Neural crest cell (in vitro differentiated cells): ENCODE data around the gene FBXO31. TPM values are rescaled to one million over a fixed set of nuclear protein-coding genes. Genes with fewer than 3 reads are reported as not detected.

Experiments used
- DNase-seq: peaks from one replicate; pipeline ENCODE4 v3.0.0; 2021; ENCODE audit warnings: low read depth, mixed read lengths, low spot score
- H3K27ac Mint-ChIP-seq: one replicate; pipeline ENCODE4 v1.8.0; 2021; ENCODE audit warnings: mild to moderate bottlenecking, mixed read lengths; ENCODE audit not compliant: unreplicated experiment
- H3K27me3 Mint-ChIP-seq: 2 replicates; pipeline ENCODE4 v1.8.0; 2021; ENCODE audit warnings: low read depth, mild to moderate bottlenecking, mixed read lengths
- H3K36me3 Mint-ChIP-seq: 2 replicates; pipeline ENCODE4 v1.8.0; 2021; ENCODE audit warnings: low read depth, mild to moderate bottlenecking, mixed read lengths
- H3K4me1 Mint-ChIP-seq: 2 replicates; pipeline ENCODE4 v1.8.0; 2021; ENCODE audit warnings: mixed read lengths
- H3K4me3 Mint-ChIP-seq: one replicate; pipeline ENCODE4 v1.8.0; 2021; ENCODE audit warnings: mild to moderate bottlenecking, mixed read lengths
- H3K9me3 Mint-ChIP-seq: 2 replicates; pipeline ENCODE4 v1.8.0; 2021; ENCODE audit warnings: mixed read lengths
- total RNA-seq: library from RNA; stranded (reverse); gene quantifications from 2 replicates; pipeline ENCODE4 v1.2.1, GENCODE V29; 2021
- TF ChIP-seq, protein P1 (sequence below): fragments of 200-600 bp; sonication (generic); conservative IDR thresholded peaks from 2 replicates; pipeline ENCODE4 v1.5.0; 2021; ENCODE audit warnings: antibody characterized with exemption, mild to moderate bottlenecking

Gene FBXO31
- total RNA-seq, 1 donor from 2014 or later = 23.7 TPM

DNA sequence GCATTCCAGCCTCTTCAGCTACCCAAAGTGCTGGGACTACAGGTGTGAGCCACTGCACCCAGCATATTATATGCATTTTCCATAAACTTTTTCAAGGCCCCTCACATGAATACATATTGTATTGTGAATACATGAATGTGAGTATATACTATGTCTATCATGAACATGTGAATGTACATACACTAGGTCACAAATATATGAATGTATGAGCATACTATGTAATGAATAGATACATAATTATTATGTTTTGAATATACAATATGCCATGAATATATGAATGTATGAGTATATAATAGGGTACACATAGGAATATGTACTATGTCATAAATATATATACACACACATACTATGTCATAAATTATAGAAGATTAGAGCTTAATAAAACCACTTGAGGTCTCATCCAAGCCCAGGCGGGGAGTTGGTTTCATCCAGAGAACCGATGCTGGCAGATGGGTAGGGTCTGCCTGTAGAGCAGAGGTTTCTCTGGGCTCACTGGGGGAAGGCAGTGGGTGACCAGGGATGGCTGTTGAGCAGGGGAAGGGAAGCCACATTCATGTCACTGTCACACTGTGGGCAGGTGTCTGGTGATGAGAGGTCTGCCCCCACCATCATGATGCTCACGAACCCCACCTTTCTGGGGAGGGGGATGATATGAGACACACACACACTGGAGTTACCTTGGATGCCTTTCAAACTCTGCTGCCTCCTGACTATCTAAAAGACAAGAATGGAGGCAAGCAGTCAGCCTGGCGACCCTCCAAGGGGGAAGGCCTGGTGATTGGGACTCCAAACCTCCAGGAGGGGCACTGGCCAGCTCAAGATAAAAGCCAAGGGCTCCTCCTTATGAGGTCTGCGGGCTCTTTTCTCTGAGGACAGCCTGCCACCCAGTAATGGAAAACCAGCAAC, 73.7 kb downstream of the FBXO31 start:
- Mint-ChIP-seq H3K27ac (no peak overlapping the region), H3K27me3 (no peaks in the 10 kb centered on the region), H3K4me1 (no peaks in the 10 kb centered on the region), H3K9me3 (peaks cover 3% of the 10 kb centered on the region), H3K4me3 (no peak overlapping the region), H3K36me3 (peaks cover 7% of the 10 kb centered on the region)
- DNase-seq = no peak
- TF ChIP-seq, protein P1, sequence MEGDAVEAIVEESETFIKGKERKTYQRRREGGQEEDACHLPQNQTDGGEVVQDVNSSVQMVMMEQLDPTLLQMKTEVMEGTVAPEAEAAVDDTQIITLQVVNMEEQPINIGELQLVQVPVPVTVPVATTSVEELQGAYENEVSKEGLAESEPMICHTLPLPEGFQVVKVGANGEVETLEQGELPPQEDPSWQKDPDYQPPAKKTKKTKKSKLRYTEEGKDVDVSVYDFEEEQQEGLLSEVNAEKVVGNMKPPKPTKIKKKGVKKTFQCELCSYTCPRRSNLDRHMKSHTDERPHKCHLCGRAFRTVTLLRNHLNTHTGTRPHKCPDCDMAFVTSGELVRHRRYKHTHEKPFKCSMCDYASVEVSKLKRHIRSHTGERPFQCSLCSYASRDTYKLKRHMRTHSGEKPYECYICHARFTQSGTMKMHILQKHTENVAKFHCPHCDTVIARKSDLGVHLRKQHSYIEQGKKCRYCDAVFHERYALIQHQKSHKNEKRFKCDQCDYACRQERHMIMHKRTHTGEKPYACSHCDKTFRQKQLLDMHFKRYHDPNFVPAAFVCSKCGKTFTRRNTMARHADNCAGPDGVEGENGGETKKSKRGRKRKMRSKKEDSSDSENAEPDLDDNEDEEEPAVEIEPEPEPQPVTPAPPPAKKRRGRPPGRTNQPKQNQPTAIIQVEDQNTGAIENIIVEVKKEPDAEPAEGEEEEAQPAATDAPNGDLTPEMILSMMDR = no peak

DNA sequence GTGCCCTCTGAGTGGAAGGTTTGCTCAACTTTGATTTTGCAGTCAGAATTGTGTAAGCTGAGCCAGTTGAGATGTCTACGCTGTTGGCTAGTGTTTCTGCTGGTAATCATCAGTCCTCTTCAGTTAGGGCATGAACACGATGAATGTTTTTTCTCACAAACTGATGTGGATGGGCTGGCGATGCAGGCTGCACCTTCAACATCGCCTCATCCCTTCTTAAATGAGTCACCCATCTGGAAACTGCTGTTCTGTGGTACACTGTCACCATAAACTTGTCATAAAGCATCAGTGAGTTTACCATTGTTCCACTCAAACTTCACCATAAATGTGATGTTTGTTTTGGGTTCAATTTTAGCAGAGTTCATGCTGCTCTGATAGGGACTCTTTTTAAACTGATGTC, 74.8 kb downstream of the FBXO31 start:
- no peak for DNase-seq
- Mint-ChIP-seq H3K9me3 (peaks cover 3% of the 10 kb centered on the region), H3K36me3 (peaks cover 7% of the 10 kb centered on the region), H3K27ac (no peak overlapping the region), H3K27me3 (no peaks in the 10 kb centered on the region), H3K4me3 (no peak overlapping the region), H3K4me1 (no peaks in the 10 kb centered on the region)
- TF ChIP-seq, protein P1 = no peak

DNA sequence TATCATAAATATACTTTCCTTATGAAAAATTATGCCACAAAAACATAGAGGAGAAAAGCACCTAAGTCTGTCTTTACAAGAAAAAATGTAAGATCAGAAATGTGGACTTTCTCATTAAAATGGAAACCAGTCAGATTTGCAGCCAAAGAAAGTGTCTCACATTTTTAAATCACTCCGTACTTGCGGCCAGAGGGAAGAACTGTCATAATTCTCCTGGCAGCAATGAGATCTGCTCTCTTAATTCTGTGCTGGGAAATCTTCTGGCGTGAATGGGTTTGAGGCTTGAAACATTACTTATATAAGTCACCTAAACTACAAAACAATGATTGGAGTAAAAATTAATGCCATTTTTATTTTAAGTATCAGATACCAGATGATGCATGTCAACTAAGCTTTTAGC, 77.1 kb downstream of the FBXO31 start:
- H3K36me3 Mint-ChIP-seq = peaks cover 7% of the 10 kb centered on the region
- no peak for DNase-seq
- TF ChIP-seq, protein P1 = no peak
- H3K9me3 Mint-ChIP-seq = peaks cover 3% of the 10 kb centered on the region
- no peak overlapping the region for H3K27ac Mint-ChIP-seq
- no peak overlapping the region for H3K4me3 Mint-ChIP-seq
- no peaks in the 10 kb centered on the region for H3K4me1 Mint-ChIP-seq
- H3K27me3 Mint-ChIP-seq = no peaks in the 10 kb centered on the region

DNA sequence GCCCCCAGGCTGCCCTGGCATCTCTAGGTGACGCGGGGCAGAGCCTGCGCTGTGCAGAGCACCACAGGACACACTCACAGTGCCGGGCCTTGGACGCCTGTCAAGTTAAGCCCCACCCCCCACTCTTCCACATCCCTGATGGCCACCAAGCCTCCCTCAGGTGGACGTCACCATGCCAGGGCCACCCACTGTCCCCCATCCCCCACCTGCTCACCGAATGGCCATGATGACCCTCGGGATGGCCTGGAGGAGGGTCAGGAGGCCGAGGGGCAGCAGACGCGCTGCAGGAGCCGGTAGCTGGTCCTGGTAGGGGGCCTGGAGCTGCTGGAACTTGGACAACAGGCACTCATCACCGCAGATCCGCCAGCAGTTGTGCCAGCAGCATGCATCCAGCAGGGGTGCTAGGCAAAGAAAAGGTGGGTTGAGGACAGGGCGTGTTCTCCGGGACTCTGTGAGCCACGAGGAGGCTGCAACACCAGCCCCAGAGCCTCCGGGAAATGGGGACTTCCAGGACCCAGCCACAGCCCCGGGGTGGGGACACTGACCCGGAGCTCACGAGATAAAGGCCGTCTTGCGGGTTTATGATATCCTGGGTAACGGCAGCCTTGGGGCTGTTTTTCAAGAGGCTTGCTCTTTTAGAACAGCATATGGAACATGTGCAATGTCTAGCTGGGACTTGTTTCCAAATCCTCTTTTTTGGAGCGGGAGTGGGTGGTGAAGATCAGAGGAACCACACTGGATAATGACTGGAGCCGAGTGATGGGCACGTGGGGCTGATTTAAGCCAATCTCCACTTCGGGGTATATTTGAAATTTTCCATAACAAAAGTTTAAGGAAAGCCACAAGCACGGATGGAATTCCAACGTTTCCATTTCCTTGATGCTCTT, 77.8 kb downstream of the FBXO31 start:
- no peak overlapping the region for H3K27ac Mint-ChIP-seq
- no peak overlapping the region for H3K4me3 Mint-ChIP-seq
- TF ChIP-seq, protein P1 = peak; percentile 14
- no peaks in the 10 kb centered on the region for H3K27me3 Mint-ChIP-seq
- peaks cover 3% of the 10 kb centered on the region for H3K9me3 Mint-ChIP-seq
- DNase-seq = no peak
- no peaks in the 10 kb centered on the region for H3K4me1 Mint-ChIP-seq
- peaks cover 7% of the 10 kb centered on the region for H3K36me3 Mint-ChIP-seq

DNA sequence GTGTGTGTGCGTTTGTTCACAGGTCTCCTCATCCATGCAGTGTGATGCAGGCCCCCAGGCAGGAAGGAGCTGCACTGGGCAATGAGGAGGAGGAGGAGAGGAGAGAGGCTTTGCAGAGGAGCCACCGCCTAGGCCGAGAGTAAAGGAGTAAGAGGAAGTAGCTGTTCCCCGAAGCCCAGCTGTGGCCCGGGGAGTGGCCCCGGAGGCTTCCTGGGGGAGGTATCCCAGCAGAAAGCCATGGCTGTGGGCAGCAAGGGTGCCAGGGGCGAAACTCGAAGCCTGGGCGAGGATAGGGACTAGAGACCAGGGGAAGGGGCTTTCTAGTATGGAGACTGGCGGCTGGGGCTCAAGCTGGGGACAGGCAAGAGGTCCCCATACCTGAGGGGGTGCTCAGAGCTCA, 78.6 kb downstream of the FBXO31 start:
- Mint-ChIP-seq H3K27ac (no peak overlapping the region), H3K4me1 (no peaks in the 10 kb centered on the region), H3K27me3 (no peaks in the 10 kb centered on the region), H3K4me3 (no peak overlapping the region), H3K9me3 (peaks cover 3% of the 10 kb centered on the region), H3K36me3 (peaks cover 7% of the 10 kb centered on the region)
- no peak for DNase-seq
- TF ChIP-seq, protein P1 = no peak
